ENCODE data around the gene PGF.
"Not testable (repeated sequence)": the region's sequence is repeated elsewhere in the genome, so short reads cannot be mapped to it uniquely, and the experiment has no call there.

Gene PGF

GRCh38 chr14:74955229-74956026, at the start of gene PGF:
PGF (minus strand) TSS chr14:74955597; CDS start chr14:74955242, 355 bp downstream.
- DNase-seq (ENCODE audit: low spot score): peak; percentile 79

GRCh38 chr14:75003250-75004027, 48.0 kb upstream of the PGF start:
- no peak for DNase-seq (ENCODE audit: low spot score)

- peak; percentile 98 for DNase-seq (ENCODE audit: low spot score)
Measured at GRCh38 chr14:75002392-75003249, 47.2 kb upstream of the PGF start, which contains the start of gene EIF2B2. EIF2B2 (plus strand) TSS chr14:75002921; CDS start chr14:75002991, 70 bp downstream.

GRCh38 chr14:75001899-75002298, 46.5 kb upstream of the PGF start:
- no peak for DNase-seq (ENCODE audit: low spot score)

- DNase-seq (ENCODE audit: low spot score): no peak
Measured at GRCh38 chr14:75001261-75001660, 45.9 kb upstream of the PGF start.

GRCh38 chr14:74995781-74996180, 40.4 kb upstream of the PGF start:
- not testable (repeated sequence) for DNase-seq (ENCODE audit: low spot score)

GRCh38 chr14:74994182-74994581, 38.8 kb upstream of the PGF start:
- not testable (repeated sequence) for DNase-seq (ENCODE audit: low spot score)

- DNase-seq (ENCODE audit: low spot score): no peak
Measured at GRCh38 chr14:74988993-74989392, 33.6 kb upstream of the PGF start.

- DNase-seq (ENCODE audit: low spot score): no peak
Measured at GRCh38 chr14:74988131-74988530, 32.7 kb upstream of the PGF start.

GRCh38 chr14:74985806-74986205, 30.4 kb upstream of the PGF start:
- DNase-seq (ENCODE audit: low spot score): no peak

GRCh38 chr14:74985028-74985310, 29.6 kb upstream of the PGF start:
- no peak for DNase-seq (ENCODE audit: low spot score)

GRCh38 chr14:74984236-74985027, 29.0 kb upstream of the PGF start:
- peak; percentile 17 for DNase-seq (ENCODE audit: low spot score)

GRCh38 chr14:74983343-74983742, 27.9 kb upstream of the PGF start:
- DNase-seq (ENCODE audit: low spot score): no peak

- no peak for DNase-seq (ENCODE audit: low spot score)
Measured at GRCh38 chr14:74982661-74983060, 27.3 kb upstream of the PGF start.

- peak; percentile 9 for DNase-seq (ENCODE audit: low spot score)
Measured at GRCh38 chr14:74981833-74982232, 26.4 kb upstream of the PGF start.

GRCh38 chr14:74981462-74981782, 26.0 kb upstream of the PGF start:
- peak; percentile 21 for DNase-seq (ENCODE audit: low spot score)

GRCh38 chr14:74980731-74981461, 25.5 kb upstream of the PGF start:
- peak; percentile 57 for DNase-seq (ENCODE audit: low spot score)

- no peak for DNase-seq (ENCODE audit: low spot score)
Measured at GRCh38 chr14:74980398-74980730, 25.0 kb upstream of the PGF start.

- DNase-seq (ENCODE audit: low spot score): peak; percentile 58
Measured at GRCh38 chr14:74979442-74980397, 24.3 kb upstream of the PGF start.

- DNase-seq (ENCODE audit: low spot score): no peak
Measured at GRCh38 chr14:74979029-74979428, 23.6 kb upstream of the PGF start.
